Activated naive CD4-positive, alpha-beta T cell treated with anti-CD3 and anti-CD28 coated beads, Interleukin-2, amount 50 U/mL, for 16 hours (primary cell): Measurements from ENCODE around the gene CRNKL1.

Experiments used
- DNase-seq: peaks from one replicate; pipeline ENCODE4 v3.0.0-alpha.2; 2020

CRNKL1 gene

DNA sequence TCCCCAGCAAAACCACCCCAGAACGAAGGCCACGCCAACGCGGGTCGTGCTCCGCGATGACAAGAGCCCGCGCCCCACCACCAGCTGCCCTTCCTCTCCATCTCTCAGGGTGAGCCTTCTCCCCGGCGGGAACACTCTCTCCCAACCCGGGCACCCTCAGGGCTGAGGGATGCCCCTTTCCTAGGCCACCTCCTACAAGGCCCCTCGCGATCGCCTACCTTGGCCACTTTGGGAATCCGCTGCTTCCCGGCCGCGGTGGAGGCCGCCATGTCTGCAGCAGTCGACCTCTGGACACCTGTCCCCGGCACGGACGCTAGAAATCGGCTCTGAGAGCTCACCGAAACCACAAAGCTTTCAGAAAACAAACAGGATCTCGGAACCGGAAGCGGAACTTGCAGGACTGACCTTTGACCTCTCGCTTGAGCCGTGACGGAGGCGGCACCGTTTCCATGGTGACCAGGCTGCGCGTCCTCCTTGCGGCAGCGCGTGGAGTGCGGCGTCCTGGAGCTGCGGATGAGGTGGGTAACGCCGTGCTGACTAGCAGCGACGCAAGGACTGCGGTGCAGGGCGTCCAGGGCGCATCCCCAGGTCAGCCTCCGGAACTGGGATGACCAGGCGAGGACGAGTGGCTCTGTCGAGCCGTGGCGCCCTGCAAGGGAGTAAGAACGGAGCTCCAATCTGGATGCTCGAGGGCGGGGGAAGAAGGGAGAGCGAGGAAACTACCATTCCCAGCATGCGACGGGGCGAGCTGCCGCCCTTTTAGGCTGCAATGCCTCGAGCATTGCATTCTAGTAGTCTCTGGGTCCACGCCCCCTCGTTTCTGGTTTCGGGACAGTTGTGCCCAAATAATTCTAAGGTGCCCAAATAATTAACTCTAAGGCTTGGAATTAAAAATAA is at the start of gene CRNKL1, which contains the start of gene CFAP61:
CRNKL1 (minus strand) TSS at position 393 of the 897 bp plus-strand sequence; CDS start at position 269, 124 bp downstream.
CFAP61 (plus strand) TSS at position 459 of the 897 bp plus-strand sequence. CDS start 4,122 bp downstream, outside the sequence.
- peak; percentile 96 for DNase-seq

DNA sequence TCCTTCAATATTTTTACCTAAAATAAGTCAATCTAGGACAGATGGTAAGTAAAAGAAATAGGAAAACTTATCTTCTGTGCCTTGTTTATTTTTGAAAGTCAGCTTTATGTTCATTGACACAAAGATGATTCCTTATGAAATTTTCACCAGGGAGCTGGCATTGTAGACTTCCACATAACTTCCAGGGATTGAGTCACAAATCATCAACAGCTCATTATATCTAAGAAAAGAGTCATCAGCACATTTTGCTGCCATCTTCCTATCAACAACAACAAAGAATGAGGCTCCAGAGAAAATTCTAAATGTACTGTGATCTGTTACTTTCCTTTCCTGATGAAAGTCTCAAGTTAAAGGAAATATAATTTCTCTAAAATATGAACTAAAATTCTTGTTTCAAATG is 48.6 kb upstream of the CRNKL1 start:
- DNase-seq = no peak

DNA sequence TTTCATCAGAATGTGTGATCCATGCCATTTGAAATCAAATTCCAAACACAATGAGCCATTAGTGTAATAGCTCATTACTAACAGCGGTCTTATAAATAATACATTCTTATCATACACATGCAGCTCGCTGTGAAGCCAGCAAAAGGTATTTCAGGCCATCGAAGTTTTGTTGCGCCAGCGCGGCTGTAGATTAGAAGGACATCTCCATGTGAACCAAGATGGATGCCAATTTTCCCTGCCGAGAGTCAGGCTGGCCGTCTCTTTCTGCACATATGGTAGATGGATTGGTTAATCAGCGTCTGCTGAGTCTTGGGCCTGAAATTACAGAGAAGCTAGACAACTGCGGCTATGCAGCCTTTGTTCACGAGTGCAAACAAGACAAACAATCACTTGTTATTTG is 44.2 kb upstream of the CRNKL1 start:
- no peak for DNase-seq

DNA sequence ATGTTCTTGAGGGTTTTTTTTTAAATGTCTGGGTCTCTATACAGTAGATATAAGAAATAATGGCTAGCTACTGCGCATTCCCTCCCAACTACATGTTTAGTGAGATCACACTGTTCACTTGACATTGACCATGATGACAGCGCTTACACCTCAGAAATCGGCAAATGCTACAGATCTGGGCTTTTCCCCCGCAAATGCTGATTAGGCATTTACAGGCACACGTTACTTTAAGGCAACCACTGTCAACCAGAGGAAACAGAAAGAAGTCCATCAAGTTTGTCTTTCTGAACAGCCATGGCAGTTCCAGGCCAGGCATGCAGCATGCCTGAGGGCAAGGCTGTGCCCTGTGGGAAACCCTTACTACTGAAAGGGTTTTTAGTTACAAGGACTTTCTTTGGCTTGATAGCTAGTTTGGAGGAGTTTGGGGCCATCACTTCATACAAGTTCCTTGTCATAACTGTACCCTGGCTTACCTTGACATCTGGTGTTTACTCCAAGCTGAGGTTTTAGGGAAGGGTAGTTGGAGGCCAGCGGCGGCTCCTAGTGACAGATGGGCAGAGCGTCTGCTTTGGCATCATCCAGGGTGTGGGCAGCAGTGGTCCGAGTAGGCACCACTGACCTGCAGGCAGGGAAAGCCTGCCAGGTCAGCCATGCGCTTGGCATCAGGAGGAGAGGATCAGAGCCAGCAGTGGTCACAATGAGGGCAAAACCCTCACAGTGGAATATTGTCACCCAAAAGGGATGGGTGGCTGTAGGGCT is 43.0 kb upstream of the CRNKL1 start:
- no peak for DNase-seq

GRCh38 chr20:20094410-20094809 is 42.1 kb upstream of the CRNKL1 start:
- DNase-seq = no peak

- no peak for DNase-seq
These were observed 40.6 kb upstream of the CRNKL1 start for GRCh38 chr20:20092827-20093226.

DNA sequence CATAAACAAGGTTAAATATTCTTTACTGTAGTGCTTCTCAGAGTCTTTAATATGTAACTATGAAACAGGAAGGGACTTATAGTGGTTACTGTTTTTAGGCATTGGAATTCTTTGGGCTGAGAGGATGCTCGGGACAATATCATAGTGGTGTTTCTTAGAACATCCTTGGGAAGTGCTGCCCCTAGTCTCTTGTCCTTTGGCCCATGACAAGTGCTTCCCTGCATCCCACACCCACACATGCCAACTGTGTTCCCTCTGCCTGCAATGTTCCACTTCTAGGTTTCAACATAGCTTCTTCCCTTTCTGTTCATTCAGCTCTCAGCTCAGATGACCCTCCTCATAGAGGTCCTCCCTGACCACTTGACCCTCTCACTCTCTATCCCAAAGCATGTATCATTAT is 37.7 kb upstream of the CRNKL1 start:
- no peak for DNase-seq

DNA sequence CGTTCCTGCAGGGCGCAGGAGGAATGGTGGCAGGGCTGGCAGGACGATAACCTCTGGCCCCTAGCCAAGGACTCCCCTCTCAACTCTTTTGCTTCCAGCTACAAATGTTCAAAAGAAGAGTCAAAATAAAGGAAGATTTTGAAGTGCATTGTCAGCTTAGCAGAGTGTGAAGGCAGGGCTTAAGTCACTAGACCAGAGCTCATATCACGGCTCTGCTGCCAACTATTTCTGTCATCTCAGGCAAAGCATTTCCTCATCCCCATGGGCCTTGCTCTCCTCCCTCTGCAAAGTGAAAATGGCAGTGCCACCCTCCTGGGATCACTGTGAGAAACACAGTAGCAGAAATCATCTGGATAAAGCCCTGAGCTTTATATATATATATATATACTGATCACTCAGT is 36.8 kb upstream of the CRNKL1 start:
- DNase-seq = no peak

DNA sequence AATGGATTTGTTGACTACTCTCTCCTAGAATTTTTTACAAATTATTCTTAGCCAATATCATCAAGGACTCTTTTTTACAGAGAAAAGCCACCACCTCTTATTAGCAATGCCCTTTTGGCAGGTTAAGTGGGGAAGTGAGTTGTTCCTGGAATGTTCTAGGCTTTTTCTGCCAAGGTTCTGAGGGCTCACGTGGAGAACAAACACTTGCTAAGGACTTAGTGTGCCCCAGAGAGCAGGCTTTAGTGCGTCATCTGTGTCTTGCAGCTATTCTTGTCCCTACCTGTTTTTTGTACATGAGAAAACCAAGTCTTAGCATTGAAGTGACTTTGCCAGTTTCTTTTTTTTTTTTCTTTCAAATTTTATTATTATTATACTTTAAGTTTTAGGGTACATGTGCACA is 33.5 kb upstream of the CRNKL1 start:
- no peak for DNase-seq

- no peak for DNase-seq
These were observed 32.8 kb upstream of the CRNKL1 start for GRCh38 chr20:20085071-20085470.

DNA sequence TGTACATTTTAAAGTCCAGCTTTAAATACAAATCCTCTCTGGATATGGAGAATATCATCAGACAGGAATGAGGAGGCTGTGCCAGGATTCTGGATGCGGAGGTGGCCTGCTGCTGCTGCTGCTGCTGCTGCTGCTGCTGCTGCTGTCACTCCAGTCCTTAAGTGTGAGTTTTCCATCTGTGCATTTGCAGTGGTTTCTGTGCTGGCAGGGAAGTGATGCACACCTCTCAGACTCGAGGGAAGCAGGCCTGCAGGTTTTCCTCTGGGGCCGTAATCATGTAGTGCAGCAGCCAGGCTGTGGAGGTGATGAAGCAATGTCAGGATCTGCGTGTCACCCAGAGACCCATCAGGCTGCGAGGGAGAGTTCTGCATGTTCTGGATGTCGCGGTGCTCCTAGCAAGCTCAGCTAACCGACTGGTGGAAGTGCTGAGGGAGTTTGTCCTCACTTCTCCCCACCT is 32.1 kb upstream of the CRNKL1 start:
- DNase-seq = no peak

DNA sequence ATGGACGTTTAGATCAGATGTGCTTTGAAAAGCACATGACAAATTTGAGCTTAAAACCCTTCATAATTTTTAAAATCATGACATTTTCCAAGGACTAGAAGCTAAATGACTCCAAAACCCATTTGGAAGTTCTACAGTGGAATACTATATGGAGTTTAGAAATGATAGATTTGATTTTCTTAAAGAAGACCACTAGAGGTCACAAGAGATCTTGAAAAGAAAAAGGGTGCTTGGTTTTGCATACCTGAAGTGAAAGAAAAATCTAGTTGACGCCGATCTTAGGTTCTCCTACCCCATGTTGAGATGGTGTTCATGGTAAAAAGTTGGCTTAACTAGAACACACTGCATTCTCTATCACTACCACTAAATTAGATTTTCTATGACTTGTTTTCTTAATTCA is 31.5 kb upstream of the CRNKL1 start:
- no peak for DNase-seq

DNA sequence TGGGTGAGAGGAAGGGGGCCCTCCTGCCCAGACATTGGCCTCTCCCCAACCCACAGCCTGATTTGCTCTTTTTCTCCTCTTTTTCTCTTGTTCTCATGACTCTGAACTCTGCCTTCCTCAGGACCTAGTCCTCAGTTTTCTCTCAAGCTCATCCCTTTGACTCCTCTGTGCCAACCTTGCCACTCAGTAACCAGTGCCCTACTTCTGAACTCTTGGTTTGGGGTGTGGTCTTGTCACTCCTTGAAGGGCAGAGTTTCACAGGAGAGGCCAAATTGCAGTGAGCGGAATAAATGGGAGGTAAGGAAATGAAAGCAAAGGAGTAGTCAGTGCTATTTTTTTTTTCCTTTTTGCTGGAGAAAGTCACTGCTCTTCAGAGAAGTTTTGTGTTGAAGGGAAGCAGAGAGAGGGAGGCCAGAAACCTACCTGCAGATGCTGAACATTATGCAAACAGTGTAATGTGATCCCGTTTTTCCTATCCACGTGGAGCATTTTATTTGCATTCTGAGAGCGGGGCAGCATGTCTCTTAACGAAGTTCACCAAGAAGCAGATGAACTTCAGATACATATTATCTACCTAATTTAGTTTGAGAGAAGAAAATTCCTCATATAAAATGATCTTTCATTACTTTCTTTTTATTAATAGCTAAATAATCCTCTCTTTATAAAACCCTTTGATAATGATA is 27.0 kb upstream of the CRNKL1 start:
- DNase-seq = no peak

DNA sequence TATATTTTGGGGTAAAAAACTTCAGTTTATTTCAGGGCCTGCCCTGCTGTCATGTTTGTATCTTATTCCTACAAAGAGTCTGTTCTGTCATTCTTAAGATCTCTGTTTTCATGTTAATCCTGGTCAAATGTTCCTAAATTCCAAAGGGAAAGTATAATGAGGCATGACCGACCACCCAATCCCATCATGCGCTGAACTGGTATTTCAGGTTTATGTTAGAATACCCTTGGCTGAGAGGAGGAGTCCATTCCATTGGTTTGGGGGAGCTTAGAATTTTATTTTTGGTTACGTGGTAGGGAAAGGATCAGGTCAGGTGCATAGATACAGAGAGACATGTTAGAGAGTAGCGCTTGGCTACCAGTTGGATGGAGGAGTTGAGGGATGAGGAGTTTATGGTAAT is 25.8 kb upstream of the CRNKL1 start:
- no peak for DNase-seq

GRCh38 chr20:20076297-20077065 is 24.2 kb upstream of the CRNKL1 start:
- DNase-seq = no peak

DNA sequence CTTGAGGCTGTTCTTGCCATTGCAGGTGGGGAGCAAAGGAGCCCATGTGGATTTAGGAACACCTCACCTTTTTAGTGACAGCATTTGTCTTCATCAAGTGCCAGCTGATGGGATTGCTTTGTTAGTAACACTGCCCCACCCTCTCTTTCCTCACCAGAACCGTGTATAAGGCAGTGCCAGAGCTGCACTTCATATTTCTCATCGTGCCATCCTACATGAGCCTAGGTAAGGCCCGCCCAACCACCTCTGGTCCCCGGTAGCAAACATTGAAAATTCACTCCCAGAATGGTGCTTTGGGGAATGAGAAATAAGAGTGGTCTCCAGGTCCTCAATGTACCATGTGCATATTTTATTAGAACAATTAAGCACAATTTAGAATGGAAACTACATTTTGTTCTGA is 22.8 kb upstream of the CRNKL1 start:
- DNase-seq = no peak

DNA sequence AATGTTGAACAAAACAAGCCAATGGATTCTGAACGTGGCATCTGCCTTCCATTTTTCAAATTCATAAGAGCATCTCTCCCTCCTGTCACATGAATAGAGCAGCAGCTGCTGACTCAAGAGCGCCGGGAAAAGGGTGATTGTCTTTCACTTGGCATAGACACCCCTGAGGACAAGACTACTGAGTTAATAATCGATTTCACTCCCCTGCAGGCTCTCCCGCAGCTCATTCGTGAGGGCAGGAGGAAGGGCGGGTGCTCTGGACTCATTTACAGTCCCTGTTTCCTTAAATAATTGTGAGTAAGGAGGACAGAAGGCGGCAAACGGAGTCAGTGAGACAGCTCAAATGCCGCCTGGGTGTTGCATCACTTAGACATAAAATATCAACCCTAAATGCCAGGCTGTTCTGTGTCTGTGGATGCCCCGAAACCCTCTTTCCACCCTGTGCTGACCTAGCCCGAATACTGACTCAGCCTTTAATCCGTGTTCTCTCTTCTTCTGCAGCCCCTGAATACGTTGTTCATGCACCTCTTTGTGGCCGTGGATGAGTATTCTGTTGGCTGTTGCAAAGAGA is 21.6 kb upstream of the CRNKL1 start:
- no peak for DNase-seq

GRCh38 chr20:20070871-20071726 is 18.8 kb upstream of the CRNKL1 start:
- DNase-seq = no peak

DNA sequence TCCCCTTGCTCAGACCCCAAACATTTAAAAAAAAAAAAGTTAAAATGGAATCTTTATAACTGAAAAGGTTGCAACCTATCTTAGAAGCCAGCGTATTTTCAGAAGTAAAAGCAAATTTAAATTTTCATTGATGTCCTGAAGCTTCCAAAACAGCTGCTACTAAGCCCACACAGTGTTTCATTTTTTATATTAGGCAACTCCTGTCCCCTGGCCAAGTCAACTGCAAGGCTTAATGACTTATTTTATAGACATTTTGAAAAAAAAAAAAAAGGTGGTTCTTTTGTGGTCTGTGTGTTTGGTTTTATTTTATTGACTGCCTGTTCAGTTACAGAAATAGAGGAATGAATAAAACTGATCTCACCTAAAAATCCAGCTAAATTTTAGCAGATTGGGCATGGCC is 13.1 kb upstream of the CRNKL1 start:
- no peak for DNase-seq

DNA sequence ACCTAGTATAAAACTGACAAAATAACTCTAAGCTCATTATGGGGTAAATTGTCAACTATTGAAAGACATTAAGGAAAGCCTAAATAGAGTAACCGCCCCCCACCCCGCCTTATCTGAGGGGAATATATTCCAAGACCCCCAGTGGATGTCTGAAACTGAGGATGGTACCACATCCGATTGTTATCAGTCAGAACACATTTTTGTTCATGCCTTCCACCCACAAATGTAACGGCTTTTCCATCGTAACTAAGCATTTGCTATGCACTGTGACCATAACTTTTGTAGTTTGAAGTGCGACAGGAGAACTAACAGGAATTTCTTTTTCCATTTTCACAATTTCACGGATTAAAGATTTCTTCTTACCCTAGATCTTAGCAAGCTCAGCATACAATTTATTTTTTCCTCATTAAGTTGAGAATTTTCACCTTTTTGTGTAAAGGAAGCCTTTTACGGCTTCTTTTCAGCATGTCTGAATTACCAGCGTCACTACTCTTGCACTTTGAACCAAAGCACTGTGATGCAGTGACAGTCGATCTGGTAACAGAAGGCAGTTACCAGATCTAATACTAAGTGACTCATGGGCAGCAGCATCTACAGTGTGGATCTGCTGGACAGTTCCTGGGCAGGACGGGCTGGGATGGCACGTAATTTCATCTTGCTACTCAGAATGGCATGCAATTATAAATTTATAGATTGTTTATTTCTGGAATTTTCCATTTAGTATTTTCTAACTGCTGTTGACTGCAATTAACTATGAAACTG is 11.9 kb upstream of the CRNKL1 start:
- DNase-seq = no peak
